ENCODE results near the gene NOXO1.

NOXO1 gene

DNA sequence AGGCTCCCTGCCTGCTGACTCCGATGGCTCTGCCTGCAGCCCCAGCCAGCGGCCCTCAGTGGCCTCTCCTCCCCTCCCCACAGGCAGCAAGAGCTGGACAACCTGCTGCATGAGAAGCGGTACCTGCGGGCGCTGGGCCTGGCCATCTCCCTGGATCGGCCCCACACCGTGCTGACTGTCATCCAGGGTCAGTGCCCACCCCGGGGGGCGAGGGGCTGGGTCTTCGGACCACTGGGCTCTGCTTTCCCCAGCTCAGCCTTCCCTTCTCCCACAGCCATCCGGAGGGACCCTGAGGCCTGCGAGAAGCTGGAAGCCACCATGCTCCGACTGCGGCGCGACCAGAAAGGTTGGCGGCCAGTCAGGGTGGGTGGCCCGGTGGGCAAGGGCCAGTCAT lies 3.4 kb downstream of the NOXO1 start:
- DNase-seq = no peak

DNA sequence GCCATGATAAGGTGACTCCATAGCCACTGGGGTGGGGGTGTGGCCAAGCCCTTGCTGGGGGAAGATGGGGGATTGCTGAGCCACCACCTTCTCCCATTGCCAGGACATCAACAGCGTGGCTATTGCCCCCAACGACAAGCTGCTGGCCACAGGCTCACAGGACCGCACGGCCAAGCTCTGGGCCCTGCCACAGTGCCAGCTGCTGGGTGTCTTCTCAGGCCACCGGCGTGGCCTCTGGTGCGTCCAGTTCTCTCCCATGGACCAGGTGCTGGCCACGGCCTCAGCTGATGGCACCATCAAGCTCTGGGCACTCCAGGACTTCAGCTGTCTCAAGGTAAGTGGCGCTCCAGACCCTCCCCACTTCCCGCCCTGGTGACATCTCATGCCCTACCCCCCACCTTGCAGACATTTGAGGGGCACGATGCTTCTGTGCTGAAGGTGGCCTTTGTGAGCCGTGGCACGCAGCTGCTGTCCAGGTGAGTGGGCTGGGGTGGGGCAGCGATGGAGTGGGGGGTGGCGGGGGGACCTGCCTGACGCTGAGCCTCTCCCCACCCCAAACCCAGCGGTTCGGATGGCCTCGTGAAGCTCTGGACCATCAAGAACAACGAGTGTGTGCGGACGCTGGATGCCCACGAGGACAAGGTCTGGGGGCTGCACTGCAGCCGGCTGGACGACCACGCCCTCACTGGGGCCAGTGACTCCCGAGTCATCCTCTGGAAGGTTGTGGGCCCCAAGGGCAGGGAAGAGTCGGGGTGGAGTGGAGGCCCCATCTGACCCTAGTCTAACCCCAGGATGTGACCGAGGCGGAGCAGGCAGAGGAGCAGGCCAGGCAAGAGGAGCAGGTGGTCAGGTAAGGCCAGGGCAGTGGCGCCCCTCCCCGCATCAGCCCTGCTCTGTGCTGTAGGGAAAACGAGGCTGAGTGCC lies 4.1 kb downstream of the NOXO1 start:
- no peak for DNase-seq

DNA sequence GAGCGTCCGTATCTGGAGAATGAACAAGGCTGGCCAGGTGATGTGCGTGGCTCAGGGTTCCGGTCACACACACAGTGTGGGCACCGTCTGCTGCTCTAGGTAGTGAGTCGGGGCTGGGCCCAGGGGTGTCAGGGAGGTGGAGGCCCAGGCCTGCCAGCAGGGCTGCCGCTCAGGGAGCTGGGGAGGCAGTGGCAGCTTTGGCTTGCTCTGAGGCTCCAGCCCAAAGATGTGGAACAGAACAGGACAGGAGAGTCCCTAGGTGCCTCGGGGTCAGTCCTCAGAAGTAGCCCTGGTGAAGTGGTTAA lies 5.1 kb downstream of the NOXO1 start:
- no peak for DNase-seq

DNA sequence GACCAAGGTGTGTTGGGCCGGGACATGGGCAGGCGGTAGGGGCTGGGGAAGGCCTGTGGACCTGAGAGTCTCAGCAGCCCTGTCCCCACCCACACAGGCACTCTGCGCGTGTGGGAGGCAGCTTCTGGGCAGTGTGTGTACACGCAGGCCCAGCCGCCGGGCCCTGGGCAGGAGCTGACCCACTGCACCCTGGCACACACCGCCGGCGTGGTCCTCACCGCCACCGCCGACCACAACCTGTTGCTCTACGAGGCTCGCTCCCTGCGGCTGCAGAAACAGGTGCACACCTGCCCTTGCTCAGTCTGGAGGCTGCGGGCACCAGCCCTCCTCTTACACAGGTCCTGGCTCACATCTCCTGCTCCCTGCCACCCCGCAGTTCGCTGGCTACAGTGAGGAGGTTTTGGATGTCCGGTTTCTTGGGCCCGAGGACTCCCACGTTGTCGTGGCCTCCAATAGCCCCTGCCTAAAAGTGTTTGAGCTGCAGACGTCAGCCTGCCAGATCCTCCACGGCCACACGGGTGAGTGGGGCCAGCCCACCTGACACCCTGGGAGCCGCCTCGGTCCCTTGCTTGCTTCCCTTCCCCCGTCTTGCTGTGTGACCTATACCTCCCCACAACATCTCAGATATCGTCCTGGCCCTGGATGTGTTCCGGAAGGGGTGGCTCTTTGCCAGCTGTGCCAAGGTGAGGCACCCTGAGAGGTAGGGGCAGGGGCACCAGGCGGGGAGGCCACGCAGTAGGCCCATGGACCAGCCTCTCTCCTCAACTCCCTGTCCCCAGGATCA lies 5.6 kb downstream of the NOXO1 start:
- DNase-seq = no peak

DNA sequence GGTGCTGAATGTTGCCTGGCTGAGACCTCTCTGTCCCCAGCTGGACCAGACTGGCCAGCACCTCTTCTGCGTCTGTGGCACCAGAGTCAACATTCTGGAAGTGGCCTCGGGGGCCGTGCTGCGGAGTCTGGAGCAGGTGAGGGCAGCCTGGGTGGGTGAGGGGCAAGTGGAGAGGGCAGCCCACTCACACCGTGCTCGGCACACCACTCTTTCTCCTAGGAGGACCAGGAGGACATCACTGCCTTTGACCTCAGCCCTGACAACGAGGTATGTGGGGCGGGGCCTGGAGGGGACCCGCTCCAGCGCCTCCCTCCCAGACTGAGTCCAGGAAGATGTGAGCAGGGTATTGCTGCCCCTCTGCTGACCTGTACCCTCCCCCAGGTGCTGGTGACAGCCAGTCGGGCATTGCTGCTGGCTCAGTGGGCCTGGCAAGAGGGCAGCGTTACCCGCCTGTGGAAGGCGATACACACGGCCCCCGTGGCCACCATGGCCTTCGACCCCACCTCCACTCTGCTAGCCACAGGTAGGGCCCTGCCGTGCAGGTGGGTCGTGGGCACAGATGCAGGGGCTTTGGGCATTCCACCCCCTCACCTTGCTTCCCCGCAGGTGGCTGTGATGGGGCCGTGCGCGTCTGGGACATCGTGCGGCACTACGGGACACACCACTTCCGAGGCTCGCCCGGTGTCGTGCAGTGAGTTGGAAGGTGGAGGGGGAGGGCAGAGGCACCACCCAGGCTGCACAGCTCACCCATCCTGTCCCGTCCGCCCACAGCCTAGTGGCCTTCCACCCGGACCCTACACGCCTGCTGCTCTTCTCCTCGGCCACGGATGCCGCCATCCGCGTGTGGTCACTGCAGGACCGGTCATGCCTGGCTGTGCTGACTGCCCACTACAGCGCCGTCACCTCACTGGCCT lies 6.9 kb downstream of the NOXO1 start:
- no peak for DNase-seq

DNA sequence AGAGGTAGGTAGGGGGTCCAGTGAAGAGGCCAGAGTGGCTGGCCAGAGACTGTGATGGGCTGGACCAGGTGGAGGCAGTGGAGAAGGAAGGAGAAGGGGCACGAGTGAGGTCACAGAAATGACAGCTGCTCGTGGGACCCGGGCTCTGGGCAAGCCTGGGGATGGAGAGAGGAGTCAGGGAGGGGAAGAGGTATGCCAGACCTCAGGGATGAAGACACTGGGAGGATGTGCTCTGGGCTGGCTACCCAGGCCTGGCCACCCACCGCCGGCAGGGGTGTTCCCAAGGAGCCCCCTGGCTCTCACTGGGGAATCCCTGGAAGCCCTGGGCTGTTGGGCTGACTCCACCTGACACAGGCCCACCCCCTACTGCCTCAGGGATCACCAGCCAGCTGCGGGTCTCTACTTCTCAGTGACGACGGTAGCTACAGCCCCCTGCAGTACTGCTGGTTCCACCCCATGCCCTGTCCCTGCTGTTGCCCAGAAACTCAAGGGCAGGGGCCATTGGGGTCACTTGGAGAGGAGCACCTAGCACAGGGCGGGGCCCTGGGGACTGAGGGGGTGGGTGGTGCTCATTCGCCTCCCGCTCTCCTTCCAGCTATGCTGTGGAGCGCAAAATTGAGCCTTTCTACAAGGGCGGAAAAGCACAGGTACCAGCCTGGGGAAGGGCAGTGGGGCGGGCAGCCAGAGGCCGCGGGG lies 7.7 kb downstream of the NOXO1 start:
- no peak for DNase-seq

DNA sequence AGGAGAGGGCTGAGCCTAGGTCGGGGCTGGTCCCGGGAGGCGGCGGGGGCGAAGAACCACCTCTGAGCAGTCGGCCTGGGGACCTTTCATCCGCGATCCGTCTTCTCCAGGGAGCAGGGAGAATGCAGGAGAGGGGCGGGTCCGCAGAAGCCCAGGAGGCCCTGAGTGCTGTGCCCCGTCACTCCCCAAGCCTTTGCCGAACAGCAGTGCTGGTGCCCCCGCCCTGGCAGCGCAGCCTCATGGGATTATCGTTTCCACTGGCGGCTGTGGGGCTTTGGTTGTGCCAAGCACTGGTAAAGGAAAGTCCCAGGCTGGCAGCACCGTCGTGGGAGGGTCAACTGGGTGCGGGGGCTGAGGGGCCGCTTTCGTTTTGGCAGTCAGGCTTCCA lies 8.8 kb downstream of the NOXO1 start:
- peak; percentile 44 for DNase-seq

DNA sequence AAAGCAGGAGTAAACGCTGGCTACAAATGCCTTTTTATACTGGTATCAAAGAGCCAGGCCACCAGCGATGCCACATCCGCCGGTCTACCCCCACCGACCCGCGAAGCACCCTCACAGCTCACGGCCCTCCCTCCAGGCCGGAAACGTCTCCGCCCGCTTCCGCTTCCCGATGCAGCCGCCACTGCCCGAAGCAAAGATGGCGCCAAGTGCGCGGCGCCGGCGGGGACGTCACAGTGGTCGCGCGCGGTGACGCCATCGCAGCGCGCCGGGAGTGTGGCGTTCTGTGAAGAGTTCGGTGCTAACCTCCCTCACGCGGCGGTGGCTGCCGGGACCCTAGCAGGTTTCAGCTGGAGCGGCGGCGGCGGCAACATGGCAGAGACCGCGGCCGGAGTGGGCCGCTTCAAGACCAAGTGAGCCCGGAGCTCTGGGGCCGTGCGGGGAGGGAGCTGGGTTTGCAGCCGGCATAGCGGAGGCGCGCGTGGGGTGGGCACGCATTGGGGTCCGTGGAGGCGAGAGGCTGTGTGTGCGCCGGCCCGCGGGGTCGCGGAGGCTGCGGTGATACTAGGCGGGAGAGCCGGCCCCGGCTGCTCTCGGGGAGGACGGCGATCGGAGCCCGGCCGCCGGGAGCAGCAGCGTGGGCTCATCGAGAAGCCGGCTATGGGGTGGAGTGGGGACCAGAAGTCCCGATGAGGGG lies 9.3 kb downstream of the NOXO1 start, which contains the start of gene TBL3:
Gene TBL3 (plus strand): TSS at position 258 of the 694 bp plus-strand sequence. CDS start 112 bp downstream, at position 370.
- DNase-seq = peak; percentile 97

DNA sequence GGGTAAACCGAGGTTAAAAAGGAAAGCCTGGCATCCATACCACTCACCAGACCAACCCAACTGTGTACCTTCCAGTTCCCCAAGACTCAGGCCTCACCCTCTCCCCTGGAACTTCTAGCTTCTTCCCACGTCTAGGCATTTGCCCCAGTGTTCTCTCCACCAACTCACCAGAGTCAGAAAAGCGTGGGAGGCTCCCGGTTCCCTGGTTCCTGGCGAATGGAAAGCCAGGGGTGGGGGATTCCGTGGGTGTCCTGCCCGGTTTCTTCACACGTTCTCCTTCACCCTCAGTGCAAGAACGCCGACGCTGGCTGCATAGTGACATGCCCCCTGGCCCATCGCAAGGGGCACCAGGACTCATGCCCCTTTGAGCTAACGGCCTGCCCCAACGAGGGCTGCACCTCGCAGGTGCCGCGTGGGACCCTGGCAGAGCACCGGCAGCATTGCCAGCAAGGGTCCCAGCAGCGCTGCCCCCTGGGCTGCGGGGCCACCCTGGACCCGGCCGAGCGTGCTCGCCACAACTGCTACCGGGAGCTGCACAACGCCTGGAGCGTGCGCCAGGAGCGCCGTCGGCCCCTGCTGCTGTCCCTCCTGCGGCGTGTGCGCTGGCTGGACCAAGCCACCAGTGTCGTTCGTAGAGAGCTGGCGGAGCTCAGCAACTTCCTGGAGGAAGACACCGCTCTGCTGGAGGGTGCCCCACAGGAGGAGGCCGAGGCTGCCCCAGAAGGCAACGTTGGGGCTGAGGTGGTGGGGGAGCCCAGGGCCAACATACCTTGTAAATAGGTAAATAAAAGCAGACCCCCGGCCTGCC lies 12.9 kb downstream of the NOXO1 start:
- no peak for DNase-seq

DNA sequence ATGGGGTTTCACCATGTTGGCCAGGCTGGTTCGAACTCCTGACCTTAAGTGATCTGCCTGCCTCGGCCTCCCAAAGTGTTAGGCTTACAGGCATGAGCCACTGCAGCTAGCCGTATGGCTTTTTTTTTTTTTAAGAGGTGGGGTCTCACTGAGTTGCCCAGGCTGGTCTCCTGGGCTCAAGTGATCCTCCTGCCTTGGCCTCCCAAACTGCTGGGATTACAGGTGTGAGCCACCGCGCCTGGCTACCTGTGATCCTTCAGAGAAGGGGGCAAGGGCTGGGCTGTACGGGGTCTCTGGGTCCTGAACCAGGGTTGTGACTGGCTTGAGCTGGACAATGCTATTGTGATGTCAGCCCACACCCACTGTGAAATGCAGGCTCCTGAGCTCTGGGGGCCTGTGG lies 14.8 kb downstream of the NOXO1 start, which contains the start of gene RNF151:
Gene RNF151 (plus strand): TSS at position 397 of the 400 bp plus-strand sequence. CDS start 26 bp downstream, outside the sequence.
- DNase-seq = no peak

DNA sequence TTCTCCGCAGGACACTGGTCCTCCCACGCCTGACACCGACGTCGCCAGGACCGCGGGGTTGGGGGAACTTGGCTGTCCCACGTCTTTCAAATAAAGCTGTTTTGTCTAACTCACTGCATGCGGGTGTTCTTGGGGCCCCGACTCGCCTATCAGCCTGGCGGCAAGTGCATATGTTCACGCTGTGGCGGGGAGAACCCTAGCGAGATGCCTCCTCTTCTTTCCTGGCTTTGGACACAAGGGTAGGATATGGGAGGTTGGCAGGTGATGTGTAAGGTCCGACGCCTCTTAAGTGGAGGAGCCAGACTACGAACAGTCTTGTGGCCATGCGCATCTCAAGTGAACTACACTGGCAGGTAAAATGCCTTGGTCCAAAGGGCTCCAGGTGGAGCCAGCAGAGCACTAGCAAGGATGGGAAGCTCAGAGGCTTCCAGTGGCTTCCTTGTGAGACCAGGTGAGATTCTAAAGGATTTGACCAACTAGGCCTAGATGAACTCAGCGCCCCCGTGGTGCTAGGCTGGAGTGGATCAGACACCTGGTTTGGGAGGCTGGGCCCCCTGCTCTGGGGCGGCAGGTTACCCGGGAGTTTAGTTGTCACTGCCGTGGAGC lies 15.8 kb downstream of the NOXO1 start:
- DNase-seq = peak; percentile 51

DNA sequence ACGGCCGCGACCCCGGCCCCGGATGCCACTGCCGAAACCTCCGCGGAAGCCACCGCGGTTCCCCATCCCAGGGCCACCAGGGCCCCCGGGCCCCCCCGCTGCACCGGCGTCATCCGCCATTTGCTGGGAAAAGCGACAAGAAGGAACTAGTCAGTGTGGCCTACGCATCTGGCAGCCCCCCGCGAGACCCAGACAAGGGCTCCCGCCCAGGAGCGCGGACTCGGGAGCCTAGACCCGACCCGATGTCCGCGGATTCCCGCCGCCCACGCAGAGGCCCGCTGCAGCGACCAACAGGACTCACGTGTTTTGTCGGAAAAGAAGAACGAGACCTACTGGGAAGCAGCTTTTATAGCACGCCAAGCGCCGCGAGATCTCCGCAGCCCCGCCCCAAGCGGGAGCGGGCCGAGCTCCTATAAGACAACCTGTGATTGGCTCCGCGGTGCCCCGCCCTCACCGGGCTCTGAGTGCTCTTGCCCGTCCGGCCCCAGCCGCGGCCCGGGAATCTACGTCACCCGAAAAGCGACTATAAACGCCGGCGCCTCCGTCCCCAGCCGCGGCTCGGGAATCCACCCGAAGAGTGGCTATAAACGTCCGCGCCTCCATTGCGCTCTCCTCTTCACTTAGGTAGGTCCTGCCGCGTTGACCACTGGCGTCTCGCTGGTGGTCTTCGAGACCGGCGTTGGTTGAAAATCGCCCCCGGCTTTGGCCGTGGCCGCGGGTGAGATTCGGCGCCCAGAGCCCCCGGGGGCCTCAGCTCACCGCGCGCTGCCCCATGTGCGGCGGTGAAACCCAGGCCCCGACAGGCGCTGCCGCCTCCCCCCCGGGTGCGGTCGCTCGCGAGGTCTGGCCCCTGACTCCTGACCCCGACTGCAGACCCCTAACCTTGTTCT lies 16.5 kb downstream of the NOXO1 start, which contains the start of gene RPS2:
Gene RPS2 (minus strand): TSS at position 321 of the 890 bp plus-strand sequence. CDS start 201 bp downstream, at position 120.
- peak; percentile 98 for DNase-seq

DNA sequence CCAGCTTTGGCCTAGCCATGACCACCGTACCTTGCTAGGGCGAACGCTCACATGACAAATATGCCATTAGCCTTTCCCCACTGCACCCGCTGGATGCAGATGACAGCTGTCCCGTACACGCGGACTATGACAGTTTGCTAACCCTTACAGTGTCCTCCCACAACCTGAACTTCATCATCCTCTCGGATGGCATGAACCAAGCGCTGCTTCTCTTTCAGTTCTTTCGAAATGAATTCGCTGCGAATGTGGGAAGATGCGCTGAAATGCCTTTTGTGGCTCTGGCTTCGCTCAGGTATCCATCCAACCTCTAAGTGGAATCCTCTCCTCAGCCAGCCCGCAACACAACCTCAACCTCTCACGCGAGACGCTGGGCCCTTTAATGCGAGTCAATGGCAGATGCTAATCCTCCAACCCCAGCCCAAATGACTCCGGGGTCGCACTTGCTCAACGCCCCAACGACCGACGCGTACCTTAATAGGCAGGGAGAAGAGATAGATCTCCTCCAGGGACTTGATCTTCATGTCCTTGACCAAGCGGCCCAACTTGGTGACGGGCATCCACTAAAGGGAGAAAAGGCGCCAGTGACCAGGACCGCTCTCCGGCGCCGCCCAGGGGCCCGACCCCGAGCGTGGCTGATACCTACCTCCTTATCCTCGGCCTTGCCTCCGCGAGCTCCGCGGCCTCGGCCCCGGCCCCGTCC lies 17.3 kb downstream of the NOXO1 start:
- DNase-seq = peak; percentile 65

DNA sequence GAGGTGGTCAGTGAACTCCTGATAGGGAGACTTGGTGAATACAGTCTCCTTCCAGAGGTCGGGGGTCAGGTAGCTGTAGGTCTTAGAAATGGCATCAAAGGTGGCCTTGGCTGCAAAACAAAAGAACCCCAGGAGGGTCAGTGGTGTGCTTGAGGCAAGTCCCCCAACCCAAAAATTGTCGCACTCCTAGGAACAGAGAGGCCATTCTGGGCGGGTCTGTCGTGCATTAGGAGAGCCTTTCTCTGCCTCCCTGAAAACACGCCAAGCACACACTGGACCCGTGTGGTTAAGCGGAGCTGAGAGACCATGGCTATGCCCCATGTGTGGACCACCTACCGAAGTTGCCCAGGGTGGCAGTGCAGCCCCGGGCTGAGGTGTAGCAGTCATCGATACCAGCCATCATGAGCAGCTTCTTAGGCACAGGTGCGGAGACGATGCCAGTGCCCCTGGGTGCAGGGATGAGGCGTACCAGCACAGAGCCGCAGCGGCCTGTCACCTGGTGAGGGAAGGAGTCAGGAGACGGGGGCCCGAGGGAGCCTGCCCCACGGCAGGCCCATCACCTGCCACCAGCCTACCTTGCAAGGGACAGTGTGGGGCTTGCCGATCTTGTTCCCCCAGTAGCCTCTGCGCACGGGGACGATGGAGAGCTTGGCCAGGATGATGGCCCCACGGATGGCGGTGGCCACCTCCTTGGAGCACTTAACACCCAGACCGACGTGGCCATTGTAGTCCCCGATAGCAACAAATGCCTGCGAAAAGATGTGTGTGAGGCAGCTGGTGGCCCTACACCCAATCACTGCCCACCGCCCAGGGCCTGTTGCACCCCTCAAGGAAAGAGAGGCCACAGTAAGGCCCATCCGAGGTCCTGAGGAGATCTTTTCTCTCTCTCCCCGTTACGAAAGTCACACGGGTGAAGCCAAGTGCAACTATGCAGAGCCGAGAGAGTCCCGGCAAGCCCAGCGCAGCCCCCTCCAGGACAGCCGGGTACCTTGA lies 18.8 kb downstream of the NOXO1 start:
- peak; percentile 43 for DNase-seq

DNA sequence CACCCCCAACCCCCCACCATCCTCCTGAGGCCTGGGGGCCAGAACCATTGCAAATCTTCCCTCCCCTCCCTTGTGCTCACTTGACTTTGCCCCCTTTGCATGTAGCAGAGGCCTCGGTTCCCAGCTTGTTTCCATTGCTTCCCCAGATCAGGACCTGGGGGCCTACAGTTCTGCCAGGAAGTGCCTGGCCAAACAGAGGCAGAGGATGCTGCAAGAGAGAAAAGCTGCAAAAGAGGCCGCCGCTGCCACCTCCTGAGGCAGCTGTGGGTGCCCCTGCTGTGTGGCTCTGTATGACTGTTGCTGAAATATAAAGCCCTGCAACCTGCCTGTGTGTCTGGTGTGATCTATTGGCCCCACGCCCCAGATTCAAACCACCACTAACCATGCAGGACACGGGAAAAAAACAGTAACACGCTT lies 19.6 kb downstream of the NOXO1 start:
- peak; percentile 62 for DNase-seq

DNA sequence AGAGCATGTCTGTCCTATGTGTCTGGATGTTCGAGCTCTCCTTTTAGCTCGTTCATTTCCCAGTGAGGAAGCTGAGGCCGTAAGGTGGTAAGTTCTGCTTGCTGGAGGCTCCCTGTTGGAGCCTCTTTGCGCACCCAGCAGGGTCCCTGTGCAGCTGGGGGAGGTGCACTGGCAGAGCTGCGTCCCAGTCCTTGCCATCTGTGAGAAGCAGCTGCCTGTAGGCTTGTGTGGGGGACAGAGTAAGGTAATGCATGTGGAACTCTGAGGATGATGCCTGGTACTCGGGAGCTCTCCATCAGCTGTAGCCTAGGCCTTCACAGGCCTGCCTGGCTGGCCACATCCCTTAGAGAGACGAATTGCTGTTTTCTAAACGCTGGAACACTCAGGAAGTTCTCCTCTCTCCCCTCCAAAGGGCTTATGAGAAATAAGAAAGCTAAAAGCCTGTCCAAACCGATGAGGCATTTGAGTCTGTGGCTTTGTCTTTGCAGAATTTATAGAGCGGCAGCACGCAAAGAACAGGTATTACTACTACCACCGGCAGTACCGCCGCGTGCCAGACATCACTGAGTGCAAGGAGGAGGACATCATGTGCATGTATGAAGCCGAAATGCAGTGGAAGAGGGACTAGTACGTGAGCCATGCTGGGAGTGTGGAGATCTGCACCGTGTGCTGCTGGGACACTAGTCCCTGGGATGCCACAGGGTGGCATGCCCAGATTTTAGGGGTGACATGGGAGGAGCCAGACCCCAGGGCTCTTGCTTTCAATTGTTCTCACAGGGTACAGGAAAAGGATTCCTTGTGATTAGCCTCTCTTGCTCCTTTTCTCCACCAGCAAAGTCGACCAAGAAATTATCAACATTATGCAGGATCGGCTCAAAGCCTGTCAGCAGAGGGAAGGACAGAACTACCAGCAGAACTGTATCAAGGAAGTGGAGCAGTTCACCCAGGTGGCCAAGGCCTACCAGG lies 20.3 kb downstream of the NOXO1 start:
- peak; percentile 80 for DNase-seq
